SJCRH30 (cell line): ENCODE results near the gene GSTO2. TPM values are rescaled to one million over a fixed set of nuclear protein-coding genes. Genes with fewer than 3 reads are reported as not detected.
"Not testable (repeated sequence)": the region's sequence is repeated elsewhere in the genome, so short reads cannot be mapped to it uniquely, and the experiment has no call there.

Experiments
- DNase-seq, 2 experiments: peaks; one replicate each; pipeline ENCODE4 v3.0.0-alpha.2; 2015 to 2020
- H3K27ac ChIP-seq: fragments of 250-450 bp; sonication (Bioruptor Pico); 2 replicates; pipeline ENCODE4 v1.5.1; 2020; ENCODE audit warnings: mild to moderate bottlenecking, moderate library complexity
- H3K27me3 ChIP-seq: fragments of 250-450 bp; sonication (Bioruptor Pico); 2 replicates; pipeline ENCODE4 v1.5.1; 2020; ENCODE audit warnings: mild to moderate bottlenecking, moderate library complexity
- H3K36me3 ChIP-seq: fragments of 250-450 bp; sonication (Bioruptor Pico); 2 replicates; pipeline ENCODE4 v1.5.1; 2020; ENCODE audit warnings: mild to moderate bottlenecking, moderate library complexity
- H3K4me1 ChIP-seq: fragments of 250-450 bp; sonication (Bioruptor Pico); 2 replicates; pipeline ENCODE4 v1.5.1; 2020; ENCODE audit warnings: mild to moderate bottlenecking, moderate library complexity
- H3K4me3 ChIP-seq: fragments of 250-450 bp; sonication (Bioruptor Pico); 2 replicates; pipeline ENCODE4 v1.5.1; 2020; ENCODE audit warnings: mild to moderate bottlenecking, moderate library complexity
- H3K9me3 ChIP-seq: fragments of 250-450 bp; sonication (Bioruptor Pico); replicated peaks from 2 replicates; pipeline ENCODE4 v1.5.1; 2020; ENCODE audit warnings: mild to moderate bottlenecking, moderate library complexity
- total RNA-seq: library from RNA; depleted of rRNA; stranded (reverse); fragments of >200 nt; shearing (Covaris generic); gene quantifications from 2 replicates; pipeline ENCODE4 v1.2.3, GENCODE V29; 2014

The GSTO2 gene
- total RNA-seq, 1 experiment from 2014 or later = 0.08 TPM

DNA sequence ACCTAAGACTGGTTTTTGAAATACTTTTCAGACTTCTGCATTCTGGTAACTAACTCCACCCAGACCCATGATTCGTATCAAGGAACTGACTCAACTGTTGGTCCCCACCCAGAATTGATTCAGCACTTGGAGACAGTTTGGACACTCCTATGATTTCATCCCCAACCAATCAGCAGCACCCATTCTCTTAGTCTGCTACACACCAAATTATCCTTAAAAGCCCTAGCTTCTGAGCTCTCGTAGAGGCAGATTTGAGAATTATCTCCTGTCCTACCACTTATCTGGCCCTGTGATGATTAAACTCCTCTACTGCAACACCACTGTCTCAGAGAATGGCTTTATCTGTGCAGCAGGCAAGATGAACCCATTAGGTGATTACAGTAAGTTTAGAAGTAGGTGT lies 22.0 kb upstream of the GSTO2 start:
- H3K36me3 ChIP-seq = no peaks in the 10 kb centered on the region
- no peaks in the 10 kb centered on the region; the same call in 1 of the 2 replicates for H3K4me1 ChIP-seq
- no peaks in the 10 kb centered on the region for H3K9me3 ChIP-seq
- no peak overlapping the region for H3K4me3 ChIP-seq
- no peak overlapping the region for H3K27ac ChIP-seq
- no peak for DNase-seq
- 0 out of 2 replicates have a peak, but pooled peaks cover 5% of the 10 kb centered on the region for H3K27me3 ChIP-seq

DNA sequence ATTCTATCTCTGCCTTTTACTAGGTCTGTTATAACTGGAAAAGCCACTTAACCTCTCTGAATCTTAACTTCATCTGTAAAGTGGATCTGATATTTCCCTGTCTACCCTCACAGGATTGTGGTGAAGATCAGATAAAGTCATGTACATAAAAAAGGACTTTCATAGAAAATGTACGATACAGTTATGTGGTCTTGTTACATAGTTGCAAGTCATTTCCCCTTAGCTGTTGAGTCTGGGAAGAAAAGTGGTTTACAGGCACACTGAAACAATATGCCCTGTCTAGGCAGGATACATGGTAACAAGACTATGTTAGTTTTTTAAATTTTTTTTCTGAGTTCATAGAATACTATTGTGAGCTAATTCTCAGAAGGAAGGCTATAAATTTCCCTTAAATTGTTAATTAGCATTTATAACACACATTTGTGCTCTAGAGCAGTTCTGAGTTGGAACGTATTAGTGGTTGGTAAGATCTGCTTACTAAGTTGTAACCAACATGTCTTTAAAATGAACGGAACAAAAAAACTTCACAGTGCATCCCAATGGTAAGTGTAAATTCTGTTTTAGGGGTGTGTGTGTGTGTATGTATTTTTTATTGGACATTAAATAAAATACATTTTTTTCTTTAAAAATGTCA lies 21.4 kb upstream of the GSTO2 start:
- Histone ChIP-seq H3K4me3 (no peak overlapping the region), H3K4me1 (no peaks in the 10 kb centered on the region; the same call in 1 of the 2 replicates), H3K36me3 (no peaks in the 10 kb centered on the region), H3K27me3 (0 out of 2 replicates have a peak, but pooled peaks cover 3% of the 10 kb centered on the region), H3K27ac (no peak overlapping the region), H3K9me3 (no peaks in the 10 kb centered on the region)
- DNase-seq = no peak

DNA sequence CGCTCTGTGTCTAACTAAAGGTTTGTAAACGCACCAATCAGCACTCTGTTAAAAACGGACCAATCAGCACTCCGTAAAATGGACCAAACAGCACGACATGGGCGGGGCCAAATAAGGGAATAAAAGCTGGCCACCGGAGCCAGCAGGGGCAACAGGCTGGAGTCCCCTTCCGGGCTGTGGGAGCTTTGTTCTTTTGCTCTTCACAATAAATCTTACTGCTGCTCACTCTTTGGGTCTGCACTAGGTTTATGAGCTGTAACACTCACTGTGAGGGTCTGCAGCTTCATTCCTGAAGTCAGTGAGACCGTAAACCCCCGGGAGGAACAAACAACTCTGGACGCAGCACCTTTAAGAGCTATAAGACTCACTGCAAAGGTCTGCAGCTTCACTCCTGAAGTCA lies 20.1 kb upstream of the GSTO2 start:
- not testable (repeated sequence) for H3K36me3 ChIP-seq, H3K27ac ChIP-seq, DNase-seq, H3K4me3 ChIP-seq, H3K27me3 ChIP-seq, H3K9me3 ChIP-seq, H3K4me1 ChIP-seq

DNA sequence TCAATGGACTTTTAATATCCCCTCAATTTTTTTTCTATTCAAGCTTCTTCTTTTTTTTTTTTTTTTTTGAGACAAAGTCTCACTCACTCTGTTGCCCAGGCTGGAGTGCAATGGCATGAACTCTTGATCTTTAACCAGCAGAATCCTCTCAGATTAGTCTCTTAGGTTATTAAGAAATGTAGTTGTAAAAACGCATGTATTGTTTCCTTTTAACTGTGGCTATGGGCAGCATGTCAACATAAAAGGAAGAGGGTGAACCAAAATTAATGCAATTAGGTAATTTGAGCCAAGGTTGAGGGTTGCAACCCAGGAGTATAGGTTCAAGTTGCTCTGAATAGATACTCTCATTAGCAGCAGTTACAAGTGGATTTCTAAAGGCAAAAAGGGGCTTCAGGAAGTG lies 18.6 kb upstream of the GSTO2 start:
- DNase-seq = no peak
- H3K27me3 ChIP-seq = no peaks in the 10 kb centered on the region
- no peaks in the 10 kb centered on the region for H3K4me1 ChIP-seq
- H3K36me3 ChIP-seq = no peaks in the 10 kb centered on the region
- no peak overlapping the region for H3K4me3 ChIP-seq
- no peaks in the 10 kb centered on the region for H3K9me3 ChIP-seq
- no peak overlapping the region for H3K27ac ChIP-seq

- DNase-seq = no peak
- H3K4me3 ChIP-seq = no peak overlapping the region
- no peaks in the 10 kb centered on the region for H3K27me3 ChIP-seq
- no peaks in the 10 kb centered on the region for H3K36me3 ChIP-seq
- H3K4me1 ChIP-seq = no peaks in the 10 kb centered on the region
- no peak overlapping the region for H3K27ac ChIP-seq
- H3K9me3 ChIP-seq = no peaks in the 10 kb centered on the region
These were observed 17.5 kb upstream of the GSTO2 start for GRCh38 chr10:104251443-104251842.

DNA sequence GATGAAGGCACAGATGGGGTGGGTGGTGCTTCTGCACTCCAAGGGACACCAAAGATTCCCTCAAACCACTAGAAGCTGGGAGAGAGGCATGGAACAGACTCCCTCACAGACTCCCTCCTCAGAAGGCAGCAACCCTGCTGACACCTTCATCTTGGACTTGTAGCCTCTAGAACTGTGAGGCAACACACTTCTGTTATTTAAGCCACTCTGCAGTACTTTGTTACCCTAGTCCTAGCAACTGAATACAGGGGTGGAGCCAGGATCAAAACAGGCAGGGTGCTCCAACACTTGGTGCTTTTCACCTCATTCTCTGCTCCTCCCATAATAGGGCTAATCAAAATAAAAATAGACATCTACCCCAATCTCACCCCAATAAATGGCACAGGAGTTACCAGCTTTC lies 16.6 kb upstream of the GSTO2 start:
- Histone ChIP-seq H3K9me3 (no peaks in the 10 kb centered on the region), H3K4me3 (no peak overlapping the region), H3K36me3 (no peaks in the 10 kb centered on the region), H3K27me3 (no peaks in the 10 kb centered on the region), H3K4me1 (no peaks in the 10 kb centered on the region), H3K27ac (no peak overlapping the region)
- no peak for DNase-seq

DNA sequence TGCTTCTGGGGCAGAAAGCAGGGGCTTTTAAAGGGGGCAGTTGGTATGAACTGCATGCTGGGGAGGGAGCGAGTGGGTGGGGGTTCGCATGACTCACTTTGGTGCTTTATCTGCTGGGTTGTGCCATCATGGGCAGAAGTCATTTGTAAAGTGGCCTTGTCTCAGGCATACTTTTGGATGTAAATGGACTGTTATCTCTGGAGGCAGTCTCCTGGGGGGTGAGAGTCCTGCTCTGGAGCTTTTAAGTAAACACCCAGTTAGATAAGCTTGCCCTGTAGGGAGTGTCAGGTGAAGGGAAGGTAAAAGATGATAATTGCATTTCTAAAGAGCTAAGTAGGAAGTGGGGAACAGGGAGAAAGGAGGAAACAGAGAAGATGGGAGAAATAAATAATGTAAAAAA lies 15.9 kb upstream of the GSTO2 start:
- no peak for DNase-seq
- Histone ChIP-seq H3K4me3 (no peak overlapping the region), H3K27ac (no peak overlapping the region), H3K9me3 (no peaks in the 10 kb centered on the region), H3K27me3 (no peaks in the 10 kb centered on the region), H3K36me3 (peaks cover 3% of the 10 kb centered on the region; the same call in 1 of the 2 replicates), H3K4me1 (no peaks in the 10 kb centered on the region)

DNA sequence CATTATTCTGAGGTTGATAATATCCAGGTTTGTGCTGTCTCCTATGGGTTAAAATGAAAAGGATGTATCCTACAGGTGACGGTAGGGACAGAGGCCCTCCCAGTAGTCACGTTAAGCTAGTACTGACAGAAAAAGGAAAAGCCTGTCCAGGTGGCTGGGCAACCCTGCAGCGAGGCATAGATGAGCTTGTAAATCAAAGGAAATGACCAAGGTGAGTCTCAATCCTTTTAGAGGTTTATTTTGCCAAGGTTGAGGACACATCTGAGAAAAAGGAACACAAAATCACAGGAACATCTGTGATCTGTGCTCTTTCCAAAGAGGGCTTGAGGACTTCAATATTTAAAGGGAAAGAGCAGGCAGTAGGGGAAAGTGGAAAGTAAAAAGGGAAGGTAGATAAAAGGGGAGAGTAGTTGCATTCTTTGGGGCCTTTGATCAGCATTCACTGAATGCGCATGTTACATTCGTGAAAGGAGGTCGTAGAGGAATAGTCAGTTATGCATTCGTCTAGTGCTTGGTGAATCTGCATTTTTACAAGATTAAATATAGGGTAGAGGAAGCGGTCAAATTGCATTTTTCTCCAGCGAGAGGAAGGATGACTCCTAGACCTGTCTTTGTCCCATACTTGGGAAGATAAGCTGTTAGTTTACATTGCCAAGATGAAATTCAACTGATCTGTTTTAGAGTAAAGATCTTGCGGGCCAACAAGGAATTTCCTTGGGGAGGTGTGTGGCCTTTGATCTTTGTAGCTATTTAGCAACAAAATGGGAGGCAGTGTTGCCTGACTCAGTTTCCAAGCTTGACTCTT lies 15.2 kb upstream of the GSTO2 start:
- Histone ChIP-seq H3K4me1 (no peaks in the 10 kb centered on the region), H3K9me3 (no peaks in the 10 kb centered on the region), H3K36me3 (peaks cover 3% of the 10 kb centered on the region; the same call in 1 of the 2 replicates), H3K27me3 (no peaks in the 10 kb centered on the region), H3K4me3 (peak overlapping the region; percentile 82), H3K27ac (no peak overlapping the region)
- no peak for DNase-seq

GRCh38 chr10:104254493-104255310 lies 14.3 kb upstream of the GSTO2 start, which contains the start of gene GSTO1:
TSS of gene GSTO1 (plus strand) at chr10:104254892. CDS start at chr10:104254929, 37 bp downstream.
- no peaks in the 10 kb centered on the region for H3K9me3 ChIP-seq
- peaks cover 3% of the 10 kb centered on the region; the same call in 1 of the 2 replicates for H3K36me3 ChIP-seq
- H3K27ac ChIP-seq = peak within 1 kb of the TSS; percentile 71
- H3K4me3 ChIP-seq = peak within 1 kb of the TSS; percentile 82
- peak; percentile 65 to 67 for DNase-seq
- no peaks in the 10 kb centered on the region for H3K27me3 ChIP-seq
- H3K4me1 ChIP-seq = no peaks in the 10 kb centered on the region

- Histone ChIP-seq H3K27ac (peak overlapping the region; percentile 71), H3K4me1 (no peaks in the 10 kb centered on the region), H3K27me3 (no peaks in the 10 kb centered on the region), H3K9me3 (no peaks in the 10 kb centered on the region), H3K4me3 (peak overlapping the region; percentile 82), H3K36me3 (peaks cover 3% of the 10 kb centered on the region; the same call in 1 of the 2 replicates)
- DNase-seq = no peak
These were observed 13.5 kb upstream of the GSTO2 start for GRCh38 chr10:104255311-104255981.

- Histone ChIP-seq H3K4me1 (no peaks in the 10 kb centered on the region), H3K9me3 (no peaks in the 10 kb centered on the region), H3K27me3 (no peaks in the 10 kb centered on the region), H3K27ac (no peak overlapping the region), H3K36me3 (peaks cover 3% of the 10 kb centered on the region; the same call in 1 of the 2 replicates), H3K4me3 (no peak overlapping the region)
- DNase-seq = no peak
These were observed 12.5 kb upstream of the GSTO2 start for GRCh38 chr10:104256335-104256961.

DNA sequence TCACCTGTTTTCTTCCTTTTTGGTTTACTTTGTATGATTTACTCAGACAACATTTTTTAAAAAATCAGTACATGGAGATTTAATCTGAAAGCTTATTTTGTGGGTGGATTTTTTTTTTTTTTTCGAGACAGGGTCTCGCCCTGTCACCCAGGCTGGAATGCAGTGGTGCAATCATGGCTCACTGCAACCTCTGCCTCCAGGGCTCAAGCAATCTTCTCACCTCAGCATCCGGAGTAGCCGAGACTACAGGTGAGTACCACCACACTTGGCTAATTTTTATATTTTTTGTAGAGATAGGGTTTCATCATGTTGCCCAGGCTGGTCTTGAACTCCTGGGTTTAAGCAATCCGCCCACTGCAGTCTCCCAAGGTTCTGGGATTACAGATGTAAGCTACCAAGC lies 11.7 kb upstream of the GSTO2 start:
- Histone ChIP-seq H3K4me3 (no peak overlapping the region), H3K27me3 (no peaks in the 10 kb centered on the region), H3K9me3 (no peaks in the 10 kb centered on the region), H3K4me1 (no peaks in the 10 kb centered on the region), H3K27ac (no peak overlapping the region), H3K36me3 (peaks cover 3% of the 10 kb centered on the region; the same call in 1 of the 2 replicates)
- DNase-seq = no peak

GRCh38 chr10:104258209-104258608 lies 10.8 kb upstream of the GSTO2 start:
- DNase-seq = no peak
- no peak overlapping the region for H3K4me3 ChIP-seq
- no peaks in the 10 kb centered on the region for H3K27me3 ChIP-seq
- H3K27ac ChIP-seq = no peak overlapping the region
- peaks cover 3% of the 10 kb centered on the region; the same call in 1 of the 2 replicates for H3K36me3 ChIP-seq
- no peaks in the 10 kb centered on the region for H3K9me3 ChIP-seq
- no peaks in the 10 kb centered on the region for H3K4me1 ChIP-seq

DNA sequence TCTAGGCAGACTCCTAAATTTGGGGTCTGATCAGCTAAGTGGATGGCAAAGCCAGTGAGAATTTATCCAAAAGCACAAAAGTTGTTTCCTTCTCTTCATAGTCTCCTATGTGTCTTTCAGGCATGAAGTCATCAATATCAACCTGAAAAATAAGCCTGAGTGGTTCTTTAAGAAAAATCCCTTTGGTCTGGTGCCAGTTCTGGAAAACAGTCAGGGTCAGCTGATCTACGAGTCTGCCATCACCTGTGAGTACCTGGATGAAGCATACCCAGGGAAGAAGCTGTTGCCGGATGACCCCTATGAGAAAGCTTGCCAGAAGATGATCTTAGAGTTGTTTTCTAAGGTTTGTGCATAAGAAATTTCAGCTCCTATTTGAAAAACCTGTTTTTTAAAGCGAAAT lies 9.5 kb upstream of the GSTO2 start:
- Histone ChIP-seq H3K9me3 (no peaks in the 10 kb centered on the region), H3K27ac (no peak overlapping the region), H3K36me3 (peaks cover 3% of the 10 kb centered on the region; the same call in 1 of the 2 replicates), H3K4me1 (no peaks in the 10 kb centered on the region), H3K27me3 (no peaks in the 10 kb centered on the region), H3K4me3 (no peak overlapping the region)
- DNase-seq = no peak
